HEK293 (cell line): ENCODE results near the gene GLG1.

Experiments
- BCL11A ChIP-seq: fragments of 450-650 bp; formaldehyde crosslinking; IDR thresholded peaks from 2 replicates; pipeline ENCODE4 v1.5.1; 2016; ENCODE audit warnings: low read depth, missing biosample characterization, missing genetic modification characterization
- BCL11B ChIP-seq: fragments of 450-650 bp; formaldehyde crosslinking; IDR thresholded peaks from 2 replicates; pipeline ENCODE4 v1.5.1; 2016; ENCODE audit warnings: low read depth, missing biosample characterization, missing genetic modification characterization
- BCL6B ChIP-seq: fragments of 450-650 bp; formaldehyde crosslinking; IDR thresholded peaks from 2 replicates; pipeline ENCODE4 v1.5.1; 2017; ENCODE audit warnings: missing biosample characterization, missing genetic modification characterization
- GLIS1 ChIP-seq: fragments of 450-650 bp; formaldehyde crosslinking; IDR thresholded peaks from 2 replicates; pipeline ENCODE4 v1.5.1; 2016; ENCODE audit warnings: missing biosample characterization, missing genetic modification characterization
- HIC1 ChIP-seq: fragments of 450-650 bp; formaldehyde crosslinking; IDR thresholded peaks from 2 replicates; pipeline ENCODE4 v1.5.1; 2016; ENCODE audit warnings: missing biosample characterization, missing genetic modification characterization
- HOXC10 ChIP-seq: sonication (generic); formaldehyde crosslinking; IDR thresholded peaks from 2 replicates; pipeline ENCODE4 v1.8.1; 2023; ENCODE audit warnings: mild to moderate bottlenecking, missing genetic modification reagents
- INSM2 ChIP-seq: fragments of 450-650 bp; formaldehyde crosslinking; IDR thresholded peaks from 2 replicates; pipeline ENCODE4 v1.5.1; 2016; ENCODE audit warnings: missing biosample characterization, missing genetic modification characterization
- OVOL3 ChIP-seq: fragments of 450-650 bp; formaldehyde crosslinking; IDR thresholded peaks from 2 replicates; pipeline ENCODE4 v1.5.1; 2016; ENCODE audit warnings: missing biosample characterization, missing genetic modification characterization
- PRDM6 ChIP-seq: fragments of 450-650 bp; formaldehyde crosslinking; IDR thresholded peaks from 2 replicates; pipeline ENCODE4 v1.5.1; 2017; ENCODE audit warnings: missing biosample characterization, missing genetic modification characterization
- SP2 ChIP-seq: fragments of 450-650 bp; formaldehyde crosslinking; IDR thresholded peaks from 2 replicates; pipeline ENCODE4 v1.5.1; 2016; ENCODE audit warnings: missing biosample characterization, missing genetic modification characterization
- TCF7L2 ChIP-seq: IDR thresholded peaks from 2 replicates; pipeline ENCODE4 v1.6.1; 2011; ENCODE audit warnings: low read depth, mild to moderate bottlenecking, inconsistent platforms, low read length, moderate library complexity, borderline replicate concordance
- ZBTB21 ChIP-seq: fragments of 450-650 bp; formaldehyde crosslinking; IDR thresholded peaks from 2 replicates; pipeline ENCODE4 v1.5.1; 2017; ENCODE audit warnings: missing biosample characterization, missing genetic modification characterization
- ZNF146 ChIP-seq: fragments of 450-650 bp; formaldehyde crosslinking; IDR thresholded peaks from 2 replicates; pipeline ENCODE4 v1.5.1; 2016; ENCODE audit warnings: missing biosample characterization, missing genetic modification characterization
- ZNF184 ChIP-seq: fragments of 450-650 bp; IDR thresholded peaks from 2 replicates; pipeline ENCODE4 v1.5.1; 2018; ENCODE audit warnings: missing biosample characterization, mild to moderate bottlenecking, missing genetic modification characterization
- ZNF23 ChIP-seq: fragments of 450-650 bp; formaldehyde crosslinking; IDR thresholded peaks from 2 replicates; pipeline ENCODE4 v1.5.1; 2016; ENCODE audit warnings: missing biosample characterization, missing genetic modification characterization, borderline replicate concordance
- ZNF292 ChIP-seq: fragments of 450-650 bp; formaldehyde crosslinking; IDR thresholded peaks from 2 replicates; pipeline ENCODE4 v1.5.1; 2016; ENCODE audit warnings: low read depth, missing biosample characterization, missing genetic modification characterization, borderline replicate concordance
- ZNF335 ChIP-seq: fragments of 450-650 bp; formaldehyde crosslinking; conservative IDR thresholded peaks from 2 replicates; pipeline ENCODE4 v1.5.1; 2016; ENCODE audit warnings: missing biosample characterization, missing genetic modification characterization
- ZNF416 ChIP-seq: fragments of 450-650 bp; formaldehyde crosslinking; IDR thresholded peaks from 2 replicates; pipeline ENCODE4 v1.5.1; 2016; ENCODE audit warnings: missing biosample characterization, missing genetic modification characterization
- ZNF558 ChIP-seq: fragments of 450-650 bp; formaldehyde crosslinking; IDR thresholded peaks from 2 replicates; pipeline ENCODE4 v1.5.1; 2016; ENCODE audit warnings: missing biosample characterization, missing genetic modification characterization
- ZNF571 ChIP-seq: fragments of 450-650 bp; formaldehyde crosslinking; IDR thresholded peaks from 2 replicates; pipeline ENCODE4 v1.5.0; 2017; ENCODE audit warnings: missing biosample characterization, missing genetic modification characterization
- ZNF596 ChIP-seq: fragments of 450-650 bp; IDR thresholded peaks from 2 replicates; pipeline ENCODE4 v1.5.0; 2018; ENCODE audit warnings: missing biosample characterization, mild to moderate bottlenecking, missing genetic modification characterization, moderate library complexity
- ZNF654 ChIP-seq: fragments of 450-650 bp; formaldehyde crosslinking; IDR thresholded peaks from 2 replicates; pipeline ENCODE4 v1.5.1; 2016; ENCODE audit warnings: low read depth, missing biosample characterization, missing genetic modification characterization
- ZNF785 ChIP-seq: fragments of 450-650 bp; formaldehyde crosslinking; IDR thresholded peaks from 2 replicates; pipeline ENCODE4 v1.5.1; 2016; ENCODE audit warnings: missing biosample characterization, missing genetic modification characterization
- ZSCAN16 ChIP-seq: fragments of 450-650 bp; formaldehyde crosslinking; IDR thresholded peaks from 2 replicates; pipeline ENCODE4 v1.5.1; 2016; ENCODE audit warnings: missing biosample characterization, missing genetic modification characterization
- ZXDB ChIP-seq: fragments of 450-650 bp; formaldehyde crosslinking; IDR thresholded peaks from 2 replicates; pipeline ENCODE4 v1.5.1; 2016; ENCODE audit warnings: missing biosample characterization, missing genetic modification characterization
- TF ChIP-seq, protein P1 (sequence below): fragments of 450-650 bp; formaldehyde crosslinking; IDR thresholded peaks from 2 replicates; pipeline ENCODE4 v1.5.1; 2016; ENCODE audit warnings: missing biosample characterization, missing genetic modification characterization, borderline replicate concordance
- TF ChIP-seq, protein P2 (sequence below): fragments of 450-650 bp; formaldehyde crosslinking; IDR thresholded peaks from 2 replicates; pipeline ENCODE4 v1.5.1; 2016; ENCODE audit warnings: missing biosample characterization, missing genetic modification characterization
- TF ChIP-seq, protein P3 (sequence below): fragments of 450-650 bp; formaldehyde crosslinking; IDR thresholded peaks from 2 replicates; pipeline ENCODE4 v1.5.1; 2016; ENCODE audit warnings: missing biosample characterization, missing genetic modification characterization

Gene GLG1

DNA sequence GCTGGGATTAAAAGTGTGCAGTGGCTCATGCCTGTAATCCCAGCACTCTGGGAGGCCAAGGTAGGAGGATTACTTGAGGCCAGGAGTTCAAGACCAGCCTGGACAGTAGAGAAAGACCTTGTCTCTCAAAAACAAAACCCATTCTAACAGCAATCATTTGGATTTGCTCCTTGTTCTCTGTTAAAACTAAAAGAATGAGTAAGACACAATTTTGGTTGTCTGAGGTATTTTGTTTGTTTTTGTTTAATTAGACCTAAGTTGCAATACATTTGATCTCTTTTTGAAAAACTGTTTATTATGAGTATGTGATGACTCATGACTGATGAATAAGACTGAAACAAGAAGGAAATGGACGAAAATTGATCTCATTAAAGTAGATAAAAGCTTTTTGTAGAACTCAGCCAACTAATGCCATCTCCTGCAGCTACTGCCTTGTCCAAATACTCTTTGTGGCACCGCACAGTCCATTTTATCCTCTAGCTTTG, 29.0 kb downstream of the GLG1 start (continued):
- TF ChIP-seq PRDM6 (tag by site-specific recombination) (peak; percentile 97), ZNF596 (no peak), ZNF146 (tag by site-specific recombination) (0 out of 2 replicates have a peak, but pooled peaks have one; percentile 35), TCF7L2 (peak; percentile 59; the same call in 1 of the 2 replicates), ZNF785 (tag by site-specific recombination) (no peak), ZNF184 (tag by site-specific recombination) (peak; percentile 74), INSM2 (tag by site-specific recombination) (peak; percentile 95), ZNF335 (peak; percentile 44; the same call in 1 of the 2 replicates), ZSCAN16 (no peak), OVOL3 (0 out of 2 replicates have a peak, but pooled peaks have one; percentile 13), BCL11B (0 out of 2 replicates have a peak, but pooled peaks have one; percentile 29), BCL6B (0 out of 2 replicates have a peak, but pooled peaks have one; percentile 39), HIC1 (tag by site-specific recombination) (peak; percentile 85), ZNF416 (tag by site-specific recombination) (no peak), ZNF558 (tag by site-specific recombination) (peak; percentile 72; the same call in 1 of the 2 replicates), ZNF23 (tag by site-specific recombination) (no peak), HOXC10 (CRISPR knock-in tag) (no peak), GLIS1 (peak; percentile 69), ZXDB (tag by site-specific recombination) (peak; percentile 80), BCL11A (tag by site-specific recombination) (peak; percentile 93), ZNF292 (no peak), SP2 (tag by site-specific recombination) (0 out of 2 replicates have a peak, but pooled peaks have one; percentile 10), ZBTB21 (tag by site-specific recombination) (peak; percentile 68), ZNF654 (0 out of 2 replicates have a peak, but pooled peaks have one; percentile 13), ZNF571 (no peak)
- TF ChIP-seq, protein P1, sequence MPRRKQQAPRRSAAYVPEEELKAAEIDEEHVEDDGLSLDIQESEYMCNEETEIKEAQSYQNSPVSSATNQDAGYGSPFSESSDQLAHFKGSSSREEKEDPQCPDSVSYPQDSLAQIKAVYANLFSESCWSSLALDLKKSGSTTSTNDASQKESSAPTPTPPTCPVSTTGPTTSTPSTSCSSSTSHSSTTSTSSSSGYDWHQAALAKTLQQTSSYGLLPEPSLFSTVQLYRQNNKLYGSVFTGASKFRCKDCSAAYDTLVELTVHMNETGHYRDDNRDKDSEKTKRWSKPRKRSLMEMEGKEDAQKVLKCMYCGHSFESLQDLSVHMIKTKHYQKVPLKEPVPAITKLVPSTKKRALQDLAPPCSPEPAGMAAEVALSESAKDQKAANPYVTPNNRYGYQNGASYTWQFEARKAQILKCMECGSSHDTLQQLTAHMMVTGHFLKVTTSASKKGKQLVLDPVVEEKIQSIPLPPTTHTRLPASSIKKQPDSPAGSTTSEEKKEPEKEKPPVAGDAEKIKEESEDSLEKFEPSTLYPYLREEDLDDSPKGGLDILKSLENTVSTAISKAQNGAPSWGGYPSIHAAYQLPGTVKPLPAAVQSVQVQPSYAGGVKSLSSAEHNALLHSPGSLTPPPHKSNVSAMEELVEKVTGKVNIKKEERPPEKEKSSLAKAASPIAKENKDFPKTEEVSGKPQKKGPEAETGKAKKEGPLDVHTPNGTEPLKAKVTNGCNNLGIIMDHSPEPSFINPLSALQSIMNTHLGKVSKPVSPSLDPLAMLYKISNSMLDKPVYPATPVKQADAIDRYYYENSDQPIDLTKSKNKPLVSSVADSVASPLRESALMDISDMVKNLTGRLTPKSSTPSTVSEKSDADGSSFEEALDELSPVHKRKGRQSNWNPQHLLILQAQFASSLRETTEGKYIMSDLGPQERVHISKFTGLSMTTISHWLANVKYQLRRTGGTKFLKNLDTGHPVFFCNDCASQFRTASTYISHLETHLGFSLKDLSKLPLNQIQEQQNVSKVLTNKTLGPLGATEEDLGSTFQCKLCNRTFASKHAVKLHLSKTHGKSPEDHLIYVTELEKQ: peak; percentile 80; the same call in 1 of the 2 replicates
- TF ChIP-seq, protein P2, sequence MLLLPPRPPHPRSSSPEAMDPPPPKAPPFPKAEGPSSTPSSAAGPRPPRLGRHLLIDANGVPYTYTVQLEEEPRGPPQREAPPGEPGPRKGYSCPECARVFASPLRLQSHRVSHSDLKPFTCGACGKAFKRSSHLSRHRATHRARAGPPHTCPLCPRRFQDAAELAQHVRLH: peak; percentile 67
- TF ChIP-seq, protein P3, sequence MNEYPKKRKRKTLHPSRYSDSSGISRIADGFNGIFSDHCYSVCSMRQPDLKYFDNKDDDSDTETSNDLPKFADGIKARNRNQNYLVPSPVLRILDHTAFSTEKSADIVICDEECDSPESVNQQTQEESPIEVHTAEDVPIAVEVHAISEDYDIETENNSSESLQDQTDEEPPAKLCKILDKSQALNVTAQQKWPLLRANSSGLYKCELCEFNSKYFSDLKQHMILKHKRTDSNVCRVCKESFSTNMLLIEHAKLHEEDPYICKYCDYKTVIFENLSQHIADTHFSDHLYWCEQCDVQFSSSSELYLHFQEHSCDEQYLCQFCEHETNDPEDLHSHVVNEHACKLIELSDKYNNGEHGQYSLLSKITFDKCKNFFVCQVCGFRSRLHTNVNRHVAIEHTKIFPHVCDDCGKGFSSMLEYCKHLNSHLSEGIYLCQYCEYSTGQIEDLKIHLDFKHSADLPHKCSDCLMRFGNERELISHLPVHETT (tag by site-specific recombination): peak; percentile 91
